A673 (cell line): ENCODE data around the gene RAD23A. TPM values are rescaled to one million over a fixed set of nuclear protein-coding genes. Genes with fewer than 3 reads are reported as not detected.
"Not testable (repeated sequence)": the region's sequence is repeated elsewhere in the genome, so short reads cannot be mapped to it uniquely, and the experiment has no call there.

ENCODE experiments used
- BruUV-seq: library from RNA; stranded (reverse); fragments of 400-500 nt; replicated peaks from 2 replicates; lab custom pipeline; 2021; lab: Mats Ljungman, UMichigan
- CTCF ChIA-PET: fragments of 300-600 bp; sonication (Branson Sonifier 250); formaldehyde crosslinking; loops from one replicate; lab custom pipeline; 2022; ENCODE audit warnings: antibody characterized with exemption; lab: Charles Lee
- POLR2A ChIA-PET: fragments of 300-600 bp; sonication (Branson Sonifier 250); formaldehyde crosslinking; loops from one replicate; lab custom pipeline; 2022; ENCODE audit warnings: antibody characterized with exemption; ENCODE audit not compliant: low non-redundant PET; lab: Charles Lee
- DNase-seq: peaks from one replicate; pipeline ENCODE4 v3.0.0-alpha.2; 2015; ENCODE audit warnings: low spot score
- H3K27ac ChIP-seq: fragments of 200-600 bp; sonication (generic); 2 replicates; pipeline ENCODE4 v1.5.1; 2016; ENCODE audit warnings: mixed run types, low read depth, mild to moderate bottlenecking, mixed read lengths, antibody characterized with exemption, low read length; ENCODE audit not compliant: poor library complexity, severe bottlenecking
- H3K27me3 ChIP-seq: fragments of 200-600 bp; sonication (generic); replicated peaks from 2 replicates; pipeline ENCODE4 v1.6.1; 2017; ENCODE audit warnings: mixed run types, low read depth, mild to moderate bottlenecking, mixed read lengths, antibody characterized with exemption, low read length; ENCODE audit not compliant: insufficient read depth, poor library complexity
- H3K36me3 ChIP-seq: fragments of 200-600 bp; sonication (generic); 2 replicates; pipeline ENCODE4 v1.6.1; 2016; ENCODE audit warnings: mixed run types, mild to moderate bottlenecking, mixed read lengths, antibody characterized with exemption, low read length; ENCODE audit not compliant: insufficient read depth, poor library complexity, severe bottlenecking
- H3K4me1 ChIP-seq: fragments of 200-600 bp; sonication (generic); 2 replicates; pipeline ENCODE4 v1.6.1; 2017; ENCODE audit warnings: mixed run types, mild to moderate bottlenecking, mixed read lengths, antibody characterized with exemption, low read length; ENCODE audit not compliant: insufficient read depth, poor library complexity, severe bottlenecking
- H3K4me3 ChIP-seq: fragments of 200-600 bp; sonication (generic); 2 replicates; pipeline ENCODE4 v1.5.1; 2016; ENCODE audit warnings: low read depth, mixed run types, mild to moderate bottlenecking, mixed read lengths, low read length; ENCODE audit not compliant: poor library complexity, severe bottlenecking
- H3K9me3 ChIP-seq: fragments of 200-600 bp; sonication (generic); 2 replicates; pipeline ENCODE4 v1.6.1; 2016; ENCODE audit warnings: mixed run types, low read depth, mild to moderate bottlenecking, mixed read lengths, antibody characterized with exemption, low read length; ENCODE audit not compliant: poor library complexity, severe bottlenecking
- EZH2 ChIP-seq: fragments of 200-600 bp; sonication (generic); IDR thresholded peaks from 2 replicates; pipeline ENCODE4 v1.6.1; 2017; ENCODE audit warnings: borderline replicate concordance, low read depth, mild to moderate bottlenecking, mixed read lengths, antibody characterized with exemption, low read length; ENCODE audit not compliant: poor library complexity, severe bottlenecking
- intact Hi-C: fragments of 100-400 bp; cut with micrococcal nuclease; formaldehyde crosslinking; loops from one replicate; pipeline ENCODE4 v1.10.0; 2022; ENCODE audit not compliant: unreplicated experiment
- total RNA-seq: library from RNA; stranded (reverse); gene quantifications from 2 replicates; pipeline ENCODE4 v1.2.3, GENCODE V29; 2021
- TF ChIP-seq, protein P1 (sequence below): fragments of 300-800, 200-600 bp; sonication (generic); conservative IDR thresholded peaks from 2 replicates; pipeline ENCODE4 v1.5.1; 2017; ENCODE audit warnings: low read depth, mild to moderate bottlenecking, antibody characterized with exemption, low read length, moderate library complexity, mixed read lengths

Gene RAD23A
- total RNA-seq, 1 experiment from 2014 or later = 183 TPM

DNA sequence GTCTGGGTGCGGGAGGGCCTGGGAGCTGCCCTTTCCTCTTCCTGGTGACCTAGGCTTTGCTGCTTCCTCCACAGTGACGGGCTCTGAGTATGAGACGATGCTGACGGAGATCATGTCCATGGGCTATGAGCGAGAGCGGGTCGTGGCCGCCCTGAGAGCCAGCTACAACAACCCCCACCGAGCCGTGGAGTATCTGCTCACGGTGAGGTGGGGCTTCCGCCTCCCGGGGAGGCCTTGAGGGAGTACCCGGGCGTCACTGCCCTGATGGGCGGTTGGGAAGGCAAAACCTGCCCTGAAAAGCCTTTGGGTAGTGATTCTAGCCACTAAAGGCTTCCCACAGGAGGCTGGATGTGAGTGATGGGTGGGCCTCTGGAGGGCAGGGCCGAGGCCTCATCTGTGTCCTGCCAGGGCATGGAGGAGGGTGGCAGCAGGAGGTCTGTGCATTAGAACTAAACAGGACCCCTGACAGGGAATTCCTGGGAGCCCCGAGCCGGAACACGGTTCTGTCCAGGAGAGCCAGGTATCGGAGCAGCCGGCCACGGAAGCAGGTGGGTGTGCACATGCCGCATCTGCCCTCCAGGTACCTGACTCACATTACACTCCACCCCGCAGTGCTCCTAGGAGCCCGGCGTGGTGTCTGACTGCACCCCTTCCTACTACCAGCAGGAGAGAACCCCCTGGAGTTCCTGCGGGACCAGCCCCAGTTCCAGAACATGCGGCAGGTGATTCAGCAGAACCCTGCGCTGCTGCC is 3.1 kb downstream of the RAD23A start:
- Histone ChIP-seq H3K9me3 (no peaks in the 10 kb centered on the region), H3K27me3 (no peaks in the 10 kb centered on the region), H3K4me3 (no peak overlapping the region), H3K4me1 (peaks cover 27% of the 10 kb centered on the region), H3K36me3 (peaks cover 83% of the 10 kb centered on the region), H3K27ac (no peak overlapping the region)
- ChIA-PET CTCF (no interaction called here), POLR2A (no interaction called here)
- TF ChIP-seq EZH2 = no peak
- TF ChIP-seq, protein P1, sequence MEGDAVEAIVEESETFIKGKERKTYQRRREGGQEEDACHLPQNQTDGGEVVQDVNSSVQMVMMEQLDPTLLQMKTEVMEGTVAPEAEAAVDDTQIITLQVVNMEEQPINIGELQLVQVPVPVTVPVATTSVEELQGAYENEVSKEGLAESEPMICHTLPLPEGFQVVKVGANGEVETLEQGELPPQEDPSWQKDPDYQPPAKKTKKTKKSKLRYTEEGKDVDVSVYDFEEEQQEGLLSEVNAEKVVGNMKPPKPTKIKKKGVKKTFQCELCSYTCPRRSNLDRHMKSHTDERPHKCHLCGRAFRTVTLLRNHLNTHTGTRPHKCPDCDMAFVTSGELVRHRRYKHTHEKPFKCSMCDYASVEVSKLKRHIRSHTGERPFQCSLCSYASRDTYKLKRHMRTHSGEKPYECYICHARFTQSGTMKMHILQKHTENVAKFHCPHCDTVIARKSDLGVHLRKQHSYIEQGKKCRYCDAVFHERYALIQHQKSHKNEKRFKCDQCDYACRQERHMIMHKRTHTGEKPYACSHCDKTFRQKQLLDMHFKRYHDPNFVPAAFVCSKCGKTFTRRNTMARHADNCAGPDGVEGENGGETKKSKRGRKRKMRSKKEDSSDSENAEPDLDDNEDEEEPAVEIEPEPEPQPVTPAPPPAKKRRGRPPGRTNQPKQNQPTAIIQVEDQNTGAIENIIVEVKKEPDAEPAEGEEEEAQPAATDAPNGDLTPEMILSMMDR = no peak
- DNase-seq = no peak
- intact Hi-C loops = no loop called here
- no TSS peak for BruUV-seq

DNA sequence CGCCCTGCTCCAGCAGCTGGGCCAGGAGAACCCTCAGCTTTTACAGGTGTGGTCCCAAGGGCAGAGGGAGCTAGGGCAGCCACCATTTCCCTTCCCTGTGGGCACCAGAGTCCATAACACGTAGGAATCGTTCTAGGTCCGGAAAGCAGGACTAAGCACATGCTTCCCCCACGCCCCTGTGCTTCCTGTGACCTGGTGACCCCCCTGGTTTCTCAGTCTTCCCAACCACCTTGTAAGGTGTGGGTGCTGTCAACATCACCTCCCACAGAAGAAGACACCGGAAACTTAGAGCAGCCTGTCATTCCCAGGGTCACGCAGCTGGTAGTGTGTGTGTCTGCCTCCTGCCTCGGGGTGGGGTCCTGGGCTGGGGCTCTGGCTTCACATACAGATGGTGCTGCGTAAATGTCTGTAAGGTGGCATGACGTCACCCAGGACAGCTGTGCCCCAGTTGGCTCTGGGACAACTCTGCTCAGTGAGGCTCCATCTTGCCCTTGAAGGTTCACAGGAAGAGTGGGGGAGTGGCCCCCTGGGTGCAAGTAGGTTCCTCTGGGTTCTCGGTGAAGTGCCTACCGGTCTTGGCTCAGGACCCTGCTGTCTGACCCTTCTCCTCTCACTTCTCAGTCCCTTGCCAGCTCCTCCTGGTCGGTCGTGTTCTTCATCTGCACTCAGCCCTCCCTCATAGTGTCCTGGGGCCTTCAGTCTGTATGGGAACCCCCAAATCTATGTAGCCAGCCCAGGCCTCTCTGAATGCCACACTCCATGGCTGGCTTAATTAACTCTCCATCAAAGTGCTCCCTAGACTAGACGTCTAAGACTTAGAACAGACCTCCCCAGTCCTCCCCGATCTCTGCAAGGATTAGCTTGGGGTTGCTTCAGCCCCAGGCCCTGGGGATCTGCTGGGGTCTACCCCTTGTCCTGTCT is 4.0 kb downstream of the RAD23A start:
- CTCF ChIA-PET = no interaction called here

DNA sequence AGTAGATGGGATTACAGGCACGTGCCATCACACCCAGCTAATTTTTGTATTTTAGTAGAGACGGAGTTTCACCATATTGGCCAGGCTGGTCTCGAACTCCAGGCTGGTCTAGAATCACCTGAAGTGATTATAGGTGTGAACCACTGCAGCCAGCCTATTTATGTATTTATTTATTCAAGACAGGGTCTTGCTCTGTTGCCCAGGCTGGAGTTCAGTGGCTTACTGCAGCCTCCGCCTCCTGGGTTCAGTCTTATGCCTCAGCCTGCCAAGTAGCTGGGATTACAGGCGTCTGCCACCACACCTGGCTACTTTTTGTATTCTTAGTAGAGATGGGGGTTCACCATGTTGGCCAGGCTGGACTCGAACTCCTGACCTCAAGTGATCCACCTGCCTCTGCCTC is 6.4 kb downstream of the RAD23A start:
- H3K27me3 ChIP-seq, DNase-seq, POLR2A ChIA-PET, H3K27ac ChIP-seq, intact Hi-C loops, H3K4me3 ChIP-seq, BruUV-seq, H3K9me3 ChIP-seq: not testable (repeated sequence)
- peaks cover 79% of the 10 kb centered on the region for H3K36me3 ChIP-seq
- peaks cover 38% of the 10 kb centered on the region for H3K4me1 ChIP-seq
- CTCF ChIA-PET = interaction anchor here (0.6 kb wide), 1 partner anchor 15 kb away, joined by 12 read pairs; no protein-coding TSS in a partner anchor

More for the DNA sequence above, 4.0 kb downstream of the RAD23A start:
- intact Hi-C loops = no loop called here
- no peak for DNase-seq
- no peaks in the 10 kb centered on the region for H3K9me3 ChIP-seq
- POLR2A ChIA-PET = no interaction called here
- TF ChIP-seq, protein P1 = no peak
- no peak overlapping the region for H3K4me3 ChIP-seq
- BruUV-seq = no TSS peak
- H3K36me3 ChIP-seq = peaks cover 83% of the 10 kb centered on the region
- H3K27me3 ChIP-seq = no peaks in the 10 kb centered on the region
- peak overlapping the region; percentile 27 for H3K27ac ChIP-seq
- peaks cover 33% of the 10 kb centered on the region for H3K4me1 ChIP-seq
